Heart right ventricle (tissue), 16 donors: ENCODE measurements around the gene ADCY4. TPM values are rescaled to one million over a fixed set of nuclear protein-coding genes. Genes with fewer than 3 reads are reported as not detected.

ENCODE experiments used
- ATAC-seq, 8 donors: fragments of 200-7000 bp; cut with Tn5 transposase; one replicate each; pipeline ENCODE4 v1.9.1; 2020; ENCODE audit warnings: mild to moderate bottlenecking in 8 of 8, moderate library complexity in 8 of 8, moderate number of reproducible peaks in 1 of 8
- DNase-seq, 2 donors: peaks; one replicate each; pipeline ENCODE4 v3.0.0-alpha.2; 2020
- H3K27ac ChIP-seq, 10 donors: fragments of 200-600 bp; sonication (generic) in 2 of 10; one replicate each; pipeline versions ENCODE4 v1.5.0 to v1.8.0; 2020 to 2022; ENCODE audit warnings: mild to moderate bottlenecking in 3 of 10
- H3K27me3 ChIP-seq, 7 donors: fragments of 200-600 bp; one replicate each; pipeline ENCODE4 v1.8.0; 2021 to 2022; ENCODE audit warnings: mild to moderate bottlenecking in 2 of 7
- H3K36me3 ChIP-seq, 9 donors: fragments of 200-600 bp; sonication (generic) in 1 of 9; one replicate each; pipeline versions ENCODE4 v1.5.0 to v1.8.0; 2020 to 2022; ENCODE audit warnings: mild to moderate bottlenecking in 2 of 9
- H3K4me1 ChIP-seq, 9 donors: fragments of 200-600 bp; sonication (generic) in 1 of 9; one replicate each; pipeline versions ENCODE4 v1.5.0 to v1.8.0; 2020 to 2022; ENCODE audit warnings: mild to moderate bottlenecking in 4 of 9
- H3K4me3 ChIP-seq, 10 donors: fragments of 200-600 bp; sonication (generic) in 2 of 10; one replicate each; pipeline versions ENCODE4 v1.5.0 to v1.8.0; 2020 to 2022; ENCODE audit warnings: mild to moderate bottlenecking in 7 of 10, moderate library complexity in 2 of 10
- H3K9me3 ChIP-seq, 11 donors: fragments of 200-600 bp in 10 of 11; sonication (generic) in 2 of 11; one replicate each; pipeline versions ENCODE4 v1.5.0 to v1.8.0; 2013 to 2022; ENCODE audit warnings: mild to moderate bottlenecking in 2 of 11, control low read depth in 1 of 11, moderate library complexity in 1 of 11
- CTCF ChIP-seq, 9 donors: fragments of 200-600 bp; sonication (generic) in 2 of 9; IDR thresholded peaks; one replicate each; pipeline versions ENCODE4 v1.5.0 to v1.8.0; 2021 to 2022; ENCODE audit warnings: antibody characterized with exemption in 9 of 9, mild to moderate bottlenecking in 5 of 9, moderate library complexity in 1 of 9
- WGBS, 2 donors: extraction: QIAGEN DNeasy Blood & Tissue Kit; methylation state at CpG; one replicate each; pipeline ENCODE4 v1.1.7; 2013; ENCODE audit warnings: inconsistent platforms in 1 of 2; 5-methylcytosine and 5-hydroxymethylcytosine counted together
- intact Hi-C, 10 donors: fragments of 100-400 bp; cut with DNase I; formaldehyde crosslinking; loops; one replicate each; pipeline versions ENCODE4 v1.11.1 to v1.14.2; 2022
- polyA plus RNA-seq, 2 donors: library from polyadenylated mRNA; stranded (reverse); fragments of 200-250 nt; gene quantifications; one replicate each; pipeline ENCODE4 v1.2.3, GENCODE V29; 2013
- total RNA-seq, 10 donors: library from RNA; stranded (reverse); fragmentation: NEBNext Ultra II Directional in 3 of 10; extraction: Animal tissue kit (Norgen Biotek cat#: 25700) in 3 of 10; gene quantifications; one replicate each; pipeline versions ENCODE4 v1.2.1 to v1.2.4, GENCODE V29; 2021 to 2023
- donor health status: Arrhythmogenic right ventricular cardiomyopathy.
- donor health status: ischemic (EF 13 %, LVEDD 7.1; RV severe dilation, severe dysfunction).
- donor health status: healthy with polysubstance abuse.
- donor health status: DM: no; HTN: yes; CAD: no.
- donor health status: DM: no; HTN: no; CAD: no.
- donor health status: ischemic (EF 25% LVEDD 6.9; RV normal size, moderate dysfunction).
- donor health status: ischemic (EF 25% LVEDD 5.7; RV mildly dilated, moderate dysfunction).
- donor health status: healthy.
- donor health status: DM: yes; HTN: yes; CAD: no.
- donor health status: Ischemic cardiomyopathy.
- donor health status: ischemic (EF 35%, LVEDD 5.7; RV mildly dilated, moderate dysfunction).
- donor health status: nonischemic (EF 11% LVEDD 7.7; RV severe dilation, severe dysfunction).
- donor health status: DM: yes; HTN: yes; CAD: no.
- donor health status: PGD.
- donor health status: ischemic (EF 29% LVEDD 5.4; RV normal size, mild dysfunction).
- donor health status: nonischemic (EF 23%, LVEDD 6.1; RV moderate dilation, normal function).

ADCY4 gene
- total and polyA plus RNA-seq, 12 donors: 17.4 to 104 (median 23.4) TPM

DNA sequence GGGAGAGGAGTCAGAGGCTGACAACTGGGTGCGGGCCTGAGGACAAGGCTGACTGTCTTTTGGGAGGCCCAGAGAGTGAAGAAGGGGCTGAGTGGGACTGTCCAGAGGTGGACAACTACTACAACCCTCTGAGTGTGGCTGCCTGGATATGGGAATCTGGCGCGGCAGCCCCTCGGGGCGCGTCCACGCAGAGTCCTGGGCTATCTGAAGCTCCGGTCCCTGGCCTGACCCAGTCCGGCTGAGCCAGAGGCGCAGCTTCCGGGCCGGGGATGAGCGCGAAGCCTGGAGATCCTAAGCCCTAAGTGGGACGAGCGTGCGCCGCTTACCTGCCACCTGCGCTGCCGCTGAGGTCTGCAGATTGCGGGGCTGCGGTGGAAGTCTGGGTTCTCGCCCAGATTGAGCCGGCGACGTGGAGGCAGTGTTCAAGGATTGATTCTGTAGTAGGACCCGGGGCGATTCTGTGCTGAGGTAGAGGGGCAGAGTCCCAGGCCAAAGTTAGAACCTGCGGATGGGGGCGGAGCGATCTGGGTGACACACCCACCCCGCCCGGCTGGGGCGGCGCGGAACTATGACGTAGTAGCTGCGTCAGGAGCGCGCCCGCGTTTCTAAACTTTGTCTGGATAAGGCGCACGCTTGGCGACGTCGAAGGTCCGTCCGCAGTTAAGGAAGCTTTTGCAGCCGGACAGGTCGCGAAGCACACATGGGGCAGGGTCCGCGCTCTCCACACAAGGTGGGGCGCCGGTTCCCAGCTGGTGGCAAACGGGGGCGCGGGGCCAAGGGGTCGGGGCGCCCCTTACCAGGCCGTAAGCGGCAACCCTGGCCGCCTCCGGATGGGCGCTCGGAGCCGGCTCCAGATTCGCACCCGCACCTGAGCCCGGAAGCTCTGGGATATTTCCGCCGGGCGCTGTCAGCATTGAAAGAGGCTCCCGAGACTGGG, 35.3 kb downstream of the ADCY4 start, which contains the start of the genes DHRS1 and NOP9:
TSS of gene DHRS1 (minus strand) at position 526 of the 937 bp plus-strand sequence. CDS start 674 bp downstream, outside the sequence.
TSS of gene NOP9 (plus strand) at position 596 of the 937 bp plus-strand sequence. CDS start at position 701, 105 bp downstream.
- intact Hi-C loops: loop anchor here in 5 of 10 donors (1.0 to 5.0 kb wide), 3 partner anchors 57 kb away; partner anchors contain the start of gene TINF2 (in 5 of the 5)
- WGBS, 2 donors: 1% methylated on average over 72 to 75 of the region's 75 CpGs
- peaks cover 0 to 62% (median 31%) of the 10 kb centered on the region in 9 donors for H3K36me3 ChIP-seq
- no peak for TF ChIP-seq CTCF (IDR thresholded peaks at IDR 0.05)
- ATAC-seq: peak; percentile 88 to 96 (median 94)
- peaks cover 0 to 46% (median 25%) of the 10 kb centered on the region in 9 donors for H3K4me1 ChIP-seq
- DNase-seq: peak; percentile 91
- peak within 1 kb of the TSS; percentile 1 to 91 (median 83) for H3K27ac ChIP-seq
- no peaks in the 10 kb centered on the region for H3K27me3 ChIP-seq
- no peaks in the 10 kb centered on the region for H3K9me3 ChIP-seq
- peak within 1 kb of the TSS; percentile 79 to 97 (median 92) for H3K4me3 ChIP-seq

DNA sequence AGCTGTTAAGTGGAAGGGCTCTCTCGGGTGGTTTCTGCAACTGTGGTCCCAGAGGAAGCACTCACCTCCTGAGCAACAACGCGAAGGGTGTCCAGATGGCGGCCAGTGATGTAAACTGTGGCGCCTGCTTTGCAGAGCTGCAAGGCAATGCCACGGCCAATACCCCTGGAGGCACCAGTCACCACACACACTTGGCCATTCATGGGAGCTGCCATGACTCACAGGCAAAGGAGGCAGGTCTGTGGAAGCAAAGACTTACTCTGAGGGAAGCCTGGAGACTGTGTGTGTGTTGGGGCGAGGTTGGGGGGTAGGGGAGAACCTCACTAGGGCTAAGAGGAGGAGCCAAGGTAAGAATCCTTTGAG, 36.0 kb downstream of the ADCY4 start:
- peak in 5 of 8 donors; percentile 3 to 35 (median 31) for ATAC-seq
- H3K4me1 ChIP-seq: peaks cover 0 to 46% (median 25%) of the 10 kb centered on the region in 9 donors
- no peak for DNase-seq
- peak overlapping the region in 8 of 10 donors; percentile 83 to 91 (median 84) for H3K27ac ChIP-seq
- H3K36me3 ChIP-seq: peaks cover 0 to 62% (median 27%) of the 10 kb centered on the region in 9 donors
- H3K4me3 ChIP-seq: peak overlapping the region in 9 of 10 donors; percentile 79 to 97 (median 93)
- no peaks in the 10 kb centered on the region for H3K27me3 ChIP-seq
- intact Hi-C loops: loop anchor here in 5 of 10 donors (1.0 to 5.0 kb wide), 3 partner anchors 56 to 57 kb away; partner anchors contain the start of gene TINF2 (in 5 of the 5)
- H3K9me3 ChIP-seq: no peaks in the 10 kb centered on the region
- 60 to 61% methylated on average over 7 of the region's 7 CpGs for WGBS, 2 donors
- TF ChIP-seq CTCF (IDR thresholded peaks at IDR 0.05): no peak

DNA sequence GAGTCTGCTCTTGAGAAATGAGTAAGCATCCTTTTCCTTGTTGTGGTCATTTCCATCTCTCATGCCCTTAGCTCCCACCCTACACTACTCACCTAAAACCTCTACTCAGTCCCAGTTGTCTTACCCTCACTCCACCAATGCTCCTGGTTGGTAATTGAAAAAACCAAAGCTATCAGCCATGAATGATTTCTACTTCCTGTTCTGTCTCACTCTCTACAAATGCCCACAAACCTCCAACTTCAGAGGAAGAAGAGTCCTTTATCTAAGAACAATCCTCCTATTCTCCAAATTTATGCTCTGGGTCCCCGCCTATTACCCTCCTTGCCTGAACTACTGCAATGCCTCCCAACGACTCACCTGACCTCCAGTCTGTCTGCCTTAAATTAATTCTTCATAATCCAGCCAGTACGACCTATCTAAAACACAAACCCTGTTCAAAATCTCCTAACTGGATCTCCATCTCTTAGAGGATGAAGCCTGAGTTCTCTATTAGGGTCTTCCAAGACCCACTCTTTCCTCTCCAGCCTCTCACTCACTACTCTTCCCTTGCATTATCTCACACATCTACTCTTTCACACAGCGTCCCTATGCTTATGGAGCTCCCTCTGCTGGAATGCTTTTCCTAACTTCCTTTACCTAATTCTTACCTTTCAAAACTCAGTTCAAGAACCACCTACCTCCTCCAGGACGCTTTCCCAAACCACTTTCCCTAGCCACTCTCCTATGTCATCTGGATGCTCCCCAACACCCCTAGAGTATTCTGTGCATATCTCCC, 37.5 kb downstream of the ADCY4 start:
- peak in 5 of 9 donors; percentile 11 to 37 (median 28) for TF ChIP-seq CTCF (IDR thresholded peaks at IDR 0.05)
- no peak for DNase-seq
- no peaks in the 10 kb centered on the region for H3K9me3 ChIP-seq
- peak overlapping the region in 1 of 10 donors; percentile 31 for H3K27ac ChIP-seq
- intact Hi-C loops: loop anchor here in 5 of 10 donors (1.0 to 5.0 kb wide), 3 partner anchors 51 to 55 kb away; partner anchors contain the start of gene TINF2 (in 2 of the 5)
- peak in 1 of 8 donors; percentile 1 for ATAC-seq
- peaks cover 0 to 62% (median 17%) of the 10 kb centered on the region in 9 donors for H3K36me3 ChIP-seq
- 56 to 58% methylated on average over 5 of the region's 5 CpGs for WGBS, 2 donors
- H3K27me3 ChIP-seq: no peaks in the 10 kb centered on the region
- peaks cover 0 to 46% (median 25%) of the 10 kb centered on the region in 9 donors for H3K4me1 ChIP-seq
- no peak overlapping the region for H3K4me3 ChIP-seq
